Measurements from ENCODE around the gene F8A3. TPM values are rescaled to one million over a fixed set of nuclear protein-coding genes. Genes with fewer than 3 reads are reported as not detected.

Gene F8A3
- total and polyA plus RNA-seq, 2 of the 13 experiments (the other 11 are each of a cell fraction or from before 2014, with no cell fraction given): 0.24 TPM; not detected in 1

DNA sequence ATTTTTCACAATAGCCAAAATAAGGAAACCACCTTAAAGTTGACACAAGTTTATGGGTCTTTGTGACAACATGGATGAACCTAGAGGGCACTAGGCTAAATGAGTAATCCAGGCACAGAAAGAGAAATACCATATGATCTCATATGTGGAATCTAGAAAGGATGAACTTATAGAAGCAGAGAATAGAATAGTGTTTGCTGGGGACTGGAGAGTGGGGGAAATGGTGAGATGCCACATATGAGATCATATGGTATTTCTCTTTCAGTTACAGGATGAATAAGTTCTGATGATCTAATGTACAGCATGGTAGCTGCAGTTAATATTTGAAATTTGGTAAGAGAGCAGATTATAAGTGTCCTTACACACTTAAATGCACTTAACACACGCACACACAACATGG lies 40.7 kb downstream of the F8A3 start:
- no peak for DNase-seq (ENCODE audit: low spot score)

More for the DNA sequence above, 40.7 kb downstream of the F8A3 start:
- ATAC-seq (no peak), FAIRE-seq (no peak)
- no peaks in the 10 kb centered on the region for H3K27me3 ChIP-seq (ENCODE audit: control insufficient read depth in 1 of 2, insufficient read depth in 2 of 2, low read length in 2 of 2)
- no peak overlapping the region for H2AFZ ChIP-seq (ENCODE audit: low read length)
- no peak overlapping the region for H3K27ac ChIP-seq (ENCODE audit: extremely low read length, insufficient read depth, low read length)
- in situ Hi-C loops (cut with HindIII; ENCODE audit: extremely low pct_ligation_motif_present, low pct_unique_long_range_greater_than_20kb): no loop called here
- H3K36me3 ChIP-seq (replicated peaks in 1 of 2; ENCODE audit: control insufficient read depth in 1 of 2, insufficient read depth in 2 of 2, low read length in 2 of 2): no peaks in the 10 kb centered on the region
- no peaks in the 10 kb centered on the region for H4K20me1 ChIP-seq (ENCODE audit: insufficient read depth, low read length)
- WGBS (ENCODE audit: low lambda C conversion rate): 100% methylated on average over 1 of the region's 1 CpG
- no peak overlapping the region for H3K9ac ChIP-seq (ENCODE audit: insufficient read depth, low read depth, low read length)
- H3K79me2 ChIP-seq (ENCODE audit: insufficient read depth, low read length): no peaks in the 10 kb centered on the region
- ChIA-PET CTCF (ENCODE audit: low intra/inter-chr PET ratio, low total read pairs) (no interaction called here), POLR2A (no interaction called here)
- TF ChIP-seq ARHGAP35 (CRISPR knock-in tag; IDR thresholded peaks at IDR 0.05; ENCODE audit: borderline replicate concordance): no peak
- TF ChIP-seq ZNF879 (CRISPR knock-in tag; IDR thresholded peaks at IDR 0.05): no peak
- TF ChIP-seq ZFP62 (CRISPR knock-in tag; IDR thresholded peaks at IDR 0.05): no peak
- TF ChIP-seq, protein P1, sequence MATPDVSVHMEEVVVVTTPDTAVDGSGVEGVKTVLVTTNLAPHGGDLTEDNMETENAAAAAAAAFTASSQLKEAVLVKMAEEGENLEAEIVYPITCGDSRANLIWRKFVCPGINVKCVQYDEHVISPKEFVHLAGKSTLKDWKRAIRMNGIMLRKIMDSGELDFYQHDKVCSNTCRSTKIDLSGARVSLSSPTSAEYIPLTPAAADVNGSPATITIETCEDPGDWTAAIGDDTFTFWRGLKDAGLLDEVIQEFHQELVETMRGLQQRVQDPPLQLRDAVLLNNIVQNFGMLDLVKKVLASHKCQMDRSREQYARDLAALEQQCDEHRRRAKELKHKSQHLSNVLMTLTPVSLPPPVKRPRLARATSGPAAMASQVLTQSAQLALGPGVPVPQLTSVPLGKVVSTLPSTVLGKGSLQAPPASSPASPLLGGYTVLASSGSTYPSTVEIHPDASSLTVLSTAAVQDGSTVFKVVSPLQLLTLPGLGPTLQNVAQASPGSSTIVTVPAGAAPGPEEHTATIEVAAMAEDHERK (CRISPR knock-in tag; IDR thresholded peaks at IDR 0.05; ENCODE audit: low read depth): no peak
- TF ChIP-seq, protein P2, sequence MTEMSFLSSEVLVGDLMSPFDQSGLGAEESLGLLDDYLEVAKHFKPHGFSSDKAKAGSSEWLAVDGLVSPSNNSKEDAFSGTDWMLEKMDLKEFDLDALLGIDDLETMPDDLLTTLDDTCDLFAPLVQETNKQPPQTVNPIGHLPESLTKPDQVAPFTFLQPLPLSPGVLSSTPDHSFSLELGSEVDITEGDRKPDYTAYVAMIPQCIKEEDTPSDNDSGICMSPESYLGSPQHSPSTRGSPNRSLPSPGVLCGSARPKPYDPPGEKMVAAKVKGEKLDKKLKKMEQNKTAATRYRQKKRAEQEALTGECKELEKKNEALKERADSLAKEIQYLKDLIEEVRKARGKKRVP (CRISPR knock-in tag; IDR thresholded peaks at IDR 0.05): no peak
- TF ChIP-seq, protein P3, sequence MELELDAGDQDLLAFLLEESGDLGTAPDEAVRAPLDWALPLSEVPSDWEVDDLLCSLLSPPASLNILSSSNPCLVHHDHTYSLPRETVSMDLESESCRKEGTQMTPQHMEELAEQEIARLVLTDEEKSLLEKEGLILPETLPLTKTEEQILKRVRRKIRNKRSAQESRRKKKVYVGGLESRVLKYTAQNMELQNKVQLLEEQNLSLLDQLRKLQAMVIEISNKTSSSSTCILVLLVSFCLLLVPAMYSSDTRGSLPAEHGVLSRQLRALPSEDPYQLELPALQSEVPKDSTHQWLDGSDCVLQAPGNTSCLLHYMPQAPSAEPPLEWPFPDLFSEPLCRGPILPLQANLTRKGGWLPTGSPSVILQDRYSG (CRISPR knock-in tag; IDR thresholded peaks at IDR 0.05): no peak
- no peak for TF ChIP-seq NFYB (CRISPR knock-in tag; IDR thresholded peaks at IDR 0.05)
- no peak for TF ChIP-seq ZNF124 (CRISPR knock-in tag; IDR thresholded peaks at IDR 0.05)
- no peak for TF ChIP-seq SRY (CRISPR knock-in tag; IDR thresholded peaks at IDR 0.05)
- TF ChIP-seq MXD4 (CRISPR knock-in tag; IDR thresholded peaks at IDR 0.05): no peak
- BruUV-seq (replicated peaks): no TSS peak
- no peaks in the 10 kb centered on the region for H3K4me1 ChIP-seq (ENCODE audit: insufficient read depth, low read length)
- no peak overlapping the region for H3K4me2 ChIP-seq (ENCODE audit: low read depth, low read length)
- intact Hi-C loops (cut with micrococcal nuclease; ENCODE audit: unreplicated experiment): no loop called here
- no peak overlapping the region for H3K4me3 ChIP-seq (replicated peaks in 1 of 3; ENCODE audit: insufficient read depth in 1 of 3, low read depth in 2 of 3, low read length in 3 of 3)
- no peaks in the 10 kb centered on the region for H3K9me3 ChIP-seq (ENCODE audit: low read length)

Small RNAs within 50 kb of the gene (microRNA-seq; reads per million reads assigned to microRNA genes)
- gene MIR1184-3: not detected

Small RNAs within 50 kb of the gene (small RNA-seq; reads per million reads assigned to genes)
- 0 reads per million in 3 experiments for gene MIR1184-3 (ENCODE audit: insufficient read depth in 2 of 3, insufficient read length in 3 of 3, low read depth in 2 of 3, low replicate concordance in 1 of 3)

Other genes with a start within 250 kb of the F8A3 start
- gene VBP1, start 242.2 kb downstream of the F8A3 start, total RNA-seq (2016; rRNA removed; fragmentation: Illumina TruSeq; extraction: Trizol): 72.6 and 95.2 TPM in 2 replicates
- 14.0 and 20.4 TPM in 2 replicates for gene VBP1, start 242.2 kb downstream of the F8A3 start, polyA plus RNA-seq (2011; rRNA removed)
- 0.07 and 0.15 TPM in 2 replicates for gene RAB39B, start 194.1 kb downstream of the F8A3 start, total RNA-seq (2016; rRNA removed; fragmentation: Illumina TruSeq; extraction: Trizol)
- gene RAB39B, start 194.1 kb downstream of the F8A3 start, polyA plus RNA-seq (2011; rRNA removed): 0.04 and 0.05 TPM in 2 replicates
- gene CLIC2, start 124.0 kb downstream of the F8A3 start, total RNA-seq (2016; rRNA removed; fragmentation: Illumina TruSeq; extraction: Trizol): 0.24 and 0.28 TPM in 2 replicates
- gene CLIC2, start 124.0 kb downstream of the F8A3 start, polyA plus RNA-seq (2011; rRNA removed): 0.18 and 0.25 TPM in 2 replicates
- gene F8A2, start 76.5 kb downstream of the F8A3 start, total RNA-seq (2016; rRNA removed; fragmentation: Illumina TruSeq; extraction: Trizol): not detected in 2 replicates
- gene F8A2, start 76.5 kb downstream of the F8A3 start, polyA plus RNA-seq (2011; rRNA removed): not detected in 2 replicates
- 0.07 and 0.09 TPM in 2 replicates for gene SPRY3, start 154.0 kb upstream of the F8A3 start, total RNA-seq (2016; rRNA removed; fragmentation: Illumina TruSeq; extraction: Trizol)
- gene SPRY3, start 154.0 kb upstream of the F8A3 start, polyA plus RNA-seq (2011; rRNA removed): 0.12 and 0.13 TPM in 2 replicates
- 12.5 and 16.8 TPM in 2 replicates for gene TMLHE, start 154.3 kb upstream of the F8A3 start, total RNA-seq (2016; rRNA removed; fragmentation: Illumina TruSeq; extraction: Trizol)
- 11.5 and 14.2 TPM in 2 replicates for gene TMLHE, start 154.3 kb upstream of the F8A3 start, polyA plus RNA-seq (2011; rRNA removed)